PC-3 (cell line): ENCODE measurements around the gene GSDME. TPM values are rescaled to one million over a fixed set of nuclear protein-coding genes. Genes with fewer than 3 reads are reported as not detected.
A peak's percentile ranks its signal among the peaks of the same experiment; 100 is the strongest.

Experiments
- ATAC-seq: fragments of 200-7000 bp; cut with Tn5 transposase; 2 replicates; pipeline ENCODE4 v1.9.1; 2020; ENCODE audit warnings: mild to moderate bottlenecking, moderate library complexity
- BruUV-seq: library from RNA; stranded (reverse); fragments of 400-500 nt; replicated peaks from 2 replicates; lab custom pipeline; 2021; lab: Mats Ljungman, UMichigan
- CTCF ChIA-PET: fragments of 300-600 bp; sonication (Branson Sonifier 250); formaldehyde crosslinking; loops from one replicate; lab custom pipeline; 2022; ENCODE audit warnings: antibody characterized with exemption; lab: Charles Lee
- POLR2A ChIA-PET: fragments of 300-600 bp; sonication (Branson Sonifier 250); formaldehyde crosslinking; loops from one replicate; lab custom pipeline; 2022; ENCODE audit warnings: antibody characterized with exemption; ENCODE audit not compliant: unreplicated experiment; lab: Charles Lee
- DNase-seq: peaks from one replicate; pipeline ENCODE4 v3.0.0-alpha.2; 2015
- H2AFZ ChIP-seq: fragments of 300-600 bp; sonication (generic); 2 replicates; pipeline ENCODE4 v1.6.0; 2016; ENCODE audit warnings: antibody characterized with exemption, low read length
- H3F3A ChIP-seq: fragments of 300-600 bp; sonication (generic); one replicate; pipeline ENCODE4 v1.6.0; 2017; ENCODE audit warnings: antibody characterized with exemption, low read length, control low read depth, mild to moderate bottlenecking; ENCODE audit not compliant: unreplicated experiment
- H3K27ac ChIP-seq: fragments of 300-600 bp; sonication (generic); 2 replicates; pipeline ENCODE4 v1.5.1; 2016; ENCODE audit warnings: mild to moderate bottlenecking, low read length
- H3K27me3 ChIP-seq: fragments of 300-600 bp; sonication (generic); 2 replicates; pipeline ENCODE4 v1.6.1; 2016; ENCODE audit warnings: low read length, mixed read lengths
- H3K36me3 ChIP-seq: fragments of 300-600 bp; sonication (generic); 2 replicates; pipeline ENCODE4 v1.6.1; 2016; ENCODE audit warnings: low read depth, mixed run types, low read length, mixed read lengths
- H3K4me1 ChIP-seq: fragments of 300-600 bp; sonication (generic); 2 replicates; pipeline ENCODE4 v1.5.1; 2016; ENCODE audit warnings: low read length; ENCODE audit not compliant: insufficient read depth
- H3K4me2 ChIP-seq: fragments of 300-600 bp; sonication (generic); 2 replicates; pipeline ENCODE4 v1.6.0; 2016; ENCODE audit warnings: low read length
- H3K4me3 ChIP-seq: fragments of 300-600 bp; sonication (generic); 2 replicates; pipeline ENCODE4 v1.5.1; 2016; ENCODE audit warnings: mild to moderate bottlenecking, low read length, mixed read lengths
- H3K79me2 ChIP-seq: fragments of 300-600 bp; sonication (generic); 2 replicates; pipeline ENCODE4 v1.6.1; 2017; ENCODE audit warnings: low read length, mixed read lengths
- H3K9ac ChIP-seq: fragments of 300-600 bp; sonication (generic); 2 replicates; pipeline ENCODE4 v1.6.0; 2016; ENCODE audit warnings: mild to moderate bottlenecking, low read length
- H3K9me2 ChIP-seq: fragments of 300-600 bp; sonication (generic); replicated peaks from 2 replicates; pipeline ENCODE4 v1.6.1; 2016; ENCODE audit warnings: mixed run types, low read length, mixed read lengths
- H3K9me3 ChIP-seq: fragments of 300-600 bp; sonication (generic); 2 replicates; pipeline ENCODE4 v1.6.1; 2016; ENCODE audit warnings: low read length, mixed read lengths
- H4K20me1 ChIP-seq: fragments of 300-600 bp; sonication (generic); 2 replicates; pipeline ENCODE4 v1.6.1; 2016; ENCODE audit warnings: low read length, mixed read lengths
- CTCF ChIP-seq: fragments of 300-600 bp; sonication (generic); conservative IDR thresholded peaks from 2 replicates; pipeline ENCODE4 v1.5.1; 2017; ENCODE audit warnings: antibody characterized with exemption, low read depth, mild to moderate bottlenecking, low read length
- EZH2 ChIP-seq: fragments of 300-600 bp; sonication (generic); IDR thresholded peaks from one replicate; pipeline ENCODE4 v1.6.1; 2017; ENCODE audit warnings: antibody characterized with exemption, mild to moderate bottlenecking, low read length; ENCODE audit not compliant: unreplicated experiment
- EZH2phosphoT487 ChIP-seq: fragments of 300-600 bp; sonication (generic); IDR thresholded peaks from 2 replicates; pipeline ENCODE4 v1.6.1; 2018; ENCODE audit warnings: mild to moderate bottlenecking, antibody characterized with exemption, low read length, borderline replicate concordance
- intact Hi-C: fragments of 100-400 bp; cut with micrococcal nuclease; formaldehyde crosslinking; loops from 2 replicates; pipeline ENCODE4 v1.9.0; 2023
- total RNA-seq: library from RNA; depleted of rRNA; stranded (reverse); fragments of >200 nt; gene quantifications from 2 replicates; pipeline ENCODE4 v1.2.3, GENCODE V29; 2014

GSDME gene
- total RNA-seq, 1 experiment from 2014 or later: 12.0 TPM

- Histone ChIP-seq H3K4me3 (no peak overlapping the region), H3K79me2 (no peaks in the 10 kb centered on the region), H2AFZ (no peak overlapping the region), H3K27me3 (no peaks in the 10 kb centered on the region), H4K20me1 (no peaks in the 10 kb centered on the region), H3K4me2 (no peak overlapping the region), H3F3A (no peaks in the 10 kb centered on the region), H3K27ac (no peak overlapping the region), H3K9me3 (no peaks in the 10 kb centered on the region), H3K9me2 (no peaks in the 10 kb centered on the region), H3K36me3 (0 out of 2 replicates have a peak, but pooled peaks cover 4% of the 10 kb centered on the region), H3K9ac (no peak overlapping the region), H3K4me1 (peaks cover 9% of the 10 kb centered on the region)
- POLR2A ChIA-PET: no interaction called here
- no peak for TF ChIP-seq CTCF
- no peak for TF ChIP-seq EZH2
- TF ChIP-seq EZH2phosphoT487: no peak
- CTCF ChIA-PET: no interaction called here
- DNase-seq (no peak), ATAC-seq (no peak)
- intact Hi-C loops: no loop called here
- BruUV-seq: no TSS peak
Observed at GRCh38 chr7:24733414-24734060, 23.7 kb downstream of the GSDME start.

- intact Hi-C loops: no loop called here
- no TSS peak for BruUV-seq
- DNase-seq: peak; percentile 34
- Histone ChIP-seq H3K79me2 (no peaks in the 10 kb centered on the region), H3F3A (no peaks in the 10 kb centered on the region), H3K4me2 (no peak overlapping the region), H3K4me1 (peaks cover 9% of the 10 kb centered on the region), H3K9me2 (no peaks in the 10 kb centered on the region), H4K20me1 (no peaks in the 10 kb centered on the region), H3K4me3 (no peak overlapping the region), H2AFZ (no peak overlapping the region), H3K27me3 (no peaks in the 10 kb centered on the region), H3K9me3 (no peaks in the 10 kb centered on the region), H3K9ac (no peak overlapping the region), H3K27ac (no peak overlapping the region), H3K36me3 (no peaks in the 10 kb centered on the region)
- TF ChIP-seq CTCF: no peak
- TF ChIP-seq EZH2: no peak
- TF ChIP-seq EZH2phosphoT487: no peak
- ChIA-PET CTCF (no interaction called here), POLR2A (no interaction called here)
- ATAC-seq: peak; percentile 38; the same call in 1 of the 2 replicates
Observed at GRCh38 chr7:24732646-24733413, 24.4 kb downstream of the GSDME start.

- Histone ChIP-seq H3K9ac (no peak overlapping the region), H3K27me3 (no peaks in the 10 kb centered on the region), H3K4me3 (no peak overlapping the region), H3K36me3 (no peaks in the 10 kb centered on the region), H3K4me1 (peaks cover 9% of the 10 kb centered on the region), H3K79me2 (no peaks in the 10 kb centered on the region), H3K9me3 (no peaks in the 10 kb centered on the region), H3F3A (no peaks in the 10 kb centered on the region), H4K20me1 (no peaks in the 10 kb centered on the region), H2AFZ (no peak overlapping the region), H3K27ac (no peak overlapping the region), H3K9me2 (no peaks in the 10 kb centered on the region), H3K4me2 (no peak overlapping the region)
- ChIA-PET CTCF (no interaction called here), POLR2A (no interaction called here)
- no peak for TF ChIP-seq EZH2phosphoT487
- TF ChIP-seq EZH2: no peak
- no peak for TF ChIP-seq CTCF
- no TSS peak for BruUV-seq
- DNase-seq (no peak), ATAC-seq (no peak)
- intact Hi-C loops: no loop called here
Observed at GRCh38 chr7:24731313-24731712, 26.0 kb downstream of the GSDME start.
